Adrenal gland (tissue), 12 donors: ENCODE measurements around the gene NXPE3. TPM values are rescaled to one million over a fixed set of nuclear protein-coding genes. Genes with fewer than 3 reads are reported as not detected.

Source experiments
- DNase-seq, 7 donors: peaks; one replicate each; pipeline ENCODE4 v3.0.0-alpha.2; 2019 to 2020
- H3K27ac ChIP-seq, 5 donors: fragments of 200-600 bp; sonication (generic) in 4 of 5; 1 replicate in 3 of 5; 2 replicates in 2 of 5; pipeline versions ENCODE4 v1.5.1 to v1.8.0; 2016 to 2020; ENCODE audit warnings: mild to moderate bottlenecking in 1 of 5
- H3K27me3 ChIP-seq: fragments of 200-600 bp; 2 replicates; pipeline ENCODE4 v1.8.0; 2021
- H3K36me3 ChIP-seq, 2 donors: fragments of 200-600 bp; replicated peaks in 1 of 2; 1 replicate in 1 of 2; 2 replicates in 1 of 2; pipeline versions ENCODE4 v1.5.1 to v1.8.0; 2018 to 2022
- H3K4me1 ChIP-seq, 2 donors: fragments of 200-600 bp; replicated peaks in 1 of 2; 1 replicate in 1 of 2; 2 replicates in 1 of 2; pipeline versions ENCODE4 v1.5.1 to v1.8.0; 2018 to 2021
- H3K4me3 ChIP-seq, 4 donors: fragments of 200-600 bp; sonication (generic) in 3 of 4; one replicate each; pipeline ENCODE4 v1.5.1; 2016 to 2018
- H3K9me3 ChIP-seq, 3 donors: fragments of 200-600 bp; sonication (generic) in 1 of 3; replicated peaks in 1 of 3; 1 replicate in 2 of 3; 2 replicates in 1 of 3; pipeline versions ENCODE4 v1.5.1 to v1.8.0; 2016 to 2021
- POLR2A ChIP-seq, 2 donors: fragments of 450-650 bp; IDR thresholded peaks; one replicate each; pipeline ENCODE4 v1.6.1; 2017; ENCODE audit warnings: antibody characterized with exemption in 2 of 2, mild to moderate bottlenecking in 2 of 2, moderate library complexity in 1 of 2
- WGBS, 4 donors: extraction: QIAGEN DNeasy Blood & Tissue Kit in 2 of 4; methylation state at CpG; one replicate each; pipeline versions ENCODE4 v1.1.5 to v1.1.7; 2013 to 2017; 5-methylcytosine and 5-hydroxymethylcytosine counted together
- intact Hi-C, 2 donors: fragments of 100-400 bp; cut with DNase I; formaldehyde crosslinking; loops; one replicate each; pipeline versions ENCODE4 v1.14.1 to v1.15.0; 2022 to 2023
- polyA plus RNA-seq, 3 donors: library from polyadenylated mRNA; stranded (reverse); fragments of 200-250 nt in 2 of 3; fragments of 350-450 nt in 1 of 3; fragmentation: Illumina TruSeq in 1 of 3; extraction: RNeasy Lipid Tissue Mini Kit (QIAGEN cat#74804) in 1 of 3; gene quantifications; one replicate each; pipeline ENCODE4 v1.2.3, GENCODE V29; 2013 to 2014
- total RNA-seq, 9 donors: library from RNA; depleted of rRNA in 4 of 9; stranded (reverse); fragments of >200 nt in 4 of 9; fragments of 120-200 nt in 1 of 9; fragmentation: NEBNext Ultra II Directional in 1 of 9; extraction: Animal tissue kit (Norgen Biotek cat#: 25700) in 1 of 9; gene quantifications; one replicate each; pipeline versions ENCODE4 v1.1.0 to v1.2.4, GENCODE V29; 2013 to 2023
- TF ChIP-seq, protein P1 (sequence below), 6 experiments: fragments of 450-650 bp in 4 of 6; fragments of 200-600 bp in 2 of 6; sonication (generic) in 1 of 6; IDR thresholded peaks; 1 replicate in 5 of 6; 2 replicates in 1 of 6; pipeline versions ENCODE4 v1.5.1 to v1.8.0; 2016 to 2021; ENCODE audit warnings: antibody characterized with exemption in 6 of 6, mild to moderate bottlenecking in 2 of 6, moderate library complexity in 1 of 6
- donor health status: healthy with polysubstance abuse.
- donor health status: Bipolar disorder and iron deficiency.
- donor health status: DM: yes; HTN: yes; CAD: no.
- donor health status: DM: no; HTN: no; CAD: no.
- donor health status: DM: no; HTN: no; CAD: no.
- donor health status: DM: yes; HTN: yes; CAD: no.

The NXPE3 gene
- total and polyA plus RNA-seq, 12 donors, result 2.7 to 25.2 (median 7.8) TPM

DNA sequence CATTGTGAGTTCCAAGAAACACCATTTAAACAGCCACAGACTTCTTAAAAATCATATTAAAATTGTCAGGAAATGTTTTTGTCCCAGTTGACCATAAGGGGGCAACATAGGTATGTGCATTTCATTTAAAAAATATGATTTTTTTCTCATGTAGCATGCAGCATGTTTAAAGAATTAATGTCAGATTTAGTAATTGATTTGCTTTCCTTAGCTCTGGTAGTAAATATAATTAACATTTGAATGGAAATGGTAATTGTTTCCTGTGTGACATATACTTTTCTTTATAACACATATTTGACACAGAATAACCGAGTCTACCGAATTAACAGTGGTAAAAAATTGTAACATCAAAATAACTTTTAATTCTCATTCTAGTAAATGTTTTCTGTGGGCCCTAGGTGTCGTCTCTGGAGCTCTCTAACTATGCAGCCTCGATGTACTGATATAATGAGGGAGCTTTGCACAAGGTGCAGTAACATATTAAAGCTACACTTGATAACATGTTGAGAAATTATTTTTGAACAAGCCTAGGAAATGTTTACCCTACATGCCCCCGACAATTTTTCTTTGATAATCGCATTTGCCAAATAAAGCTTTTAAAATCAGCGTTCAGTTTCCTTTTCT is 34.9 kb downstream of the NXPE3 start:
- 57 to 69% (median 61%) methylated on average over 7 of the region's 7 CpGs for WGBS, 4 donors
- no peak for TF ChIP-seq POLR2A (IDR thresholded peaks at IDR 0.05)
- TF ChIP-seq, protein P1, sequence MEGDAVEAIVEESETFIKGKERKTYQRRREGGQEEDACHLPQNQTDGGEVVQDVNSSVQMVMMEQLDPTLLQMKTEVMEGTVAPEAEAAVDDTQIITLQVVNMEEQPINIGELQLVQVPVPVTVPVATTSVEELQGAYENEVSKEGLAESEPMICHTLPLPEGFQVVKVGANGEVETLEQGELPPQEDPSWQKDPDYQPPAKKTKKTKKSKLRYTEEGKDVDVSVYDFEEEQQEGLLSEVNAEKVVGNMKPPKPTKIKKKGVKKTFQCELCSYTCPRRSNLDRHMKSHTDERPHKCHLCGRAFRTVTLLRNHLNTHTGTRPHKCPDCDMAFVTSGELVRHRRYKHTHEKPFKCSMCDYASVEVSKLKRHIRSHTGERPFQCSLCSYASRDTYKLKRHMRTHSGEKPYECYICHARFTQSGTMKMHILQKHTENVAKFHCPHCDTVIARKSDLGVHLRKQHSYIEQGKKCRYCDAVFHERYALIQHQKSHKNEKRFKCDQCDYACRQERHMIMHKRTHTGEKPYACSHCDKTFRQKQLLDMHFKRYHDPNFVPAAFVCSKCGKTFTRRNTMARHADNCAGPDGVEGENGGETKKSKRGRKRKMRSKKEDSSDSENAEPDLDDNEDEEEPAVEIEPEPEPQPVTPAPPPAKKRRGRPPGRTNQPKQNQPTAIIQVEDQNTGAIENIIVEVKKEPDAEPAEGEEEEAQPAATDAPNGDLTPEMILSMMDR (IDR thresholded peaks at IDR 0.05), result peak; percentile 40 to 78 (median 62)
- H3K4me1 ChIP-seq, result peaks cover 0 to 14% of the 10 kb centered on the region in 2 donors

DNA sequence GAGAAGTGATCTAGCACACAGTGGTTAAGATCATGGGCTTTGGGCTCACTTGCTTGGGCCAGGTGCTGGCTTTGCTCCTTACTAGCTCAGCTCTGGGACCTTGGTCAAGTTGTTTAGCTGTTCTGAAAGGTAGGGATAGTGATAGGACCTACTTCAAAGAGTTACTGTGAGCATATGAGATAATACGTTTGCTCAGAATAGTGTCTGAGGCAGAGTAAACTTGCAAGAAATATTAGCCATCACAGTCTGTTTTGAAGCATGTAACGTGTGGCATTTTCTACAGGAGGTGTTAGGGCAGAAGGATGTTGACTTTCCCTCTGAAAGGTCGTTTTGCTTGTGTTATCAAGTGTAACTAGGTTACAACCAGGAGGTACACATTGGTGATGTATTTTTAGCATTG is 35.8 kb downstream of the NXPE3 start:
- Histone ChIP-seq H3K27ac (no peak overlapping the region), H3K9me3 (no peaks in the 10 kb centered on the region), H3K27me3 (no peaks in the 10 kb centered on the region), H3K4me1 (peaks cover 0 to 5% of the 10 kb centered on the region in 2 donors), H3K4me3 (no peak overlapping the region), H3K36me3 (no peaks in the 10 kb centered on the region)
- intact Hi-C loops, result loop anchor here (5.0 to 10.0 kb wide), 3 partner anchors 50 to 412 kb away; no protein-coding TSS in a partner anchor
- TF ChIP-seq, protein P1 (IDR thresholded peaks at IDR 0.05), result no peak
- no peak for TF ChIP-seq POLR2A (IDR thresholded peaks at IDR 0.05)
- 67 to 78% (median 75%) methylated on average over 3 of the region's 3 CpGs for WGBS, 4 donors
- DNase-seq, result no peak

More for the DNA sequence above, 34.9 kb downstream of the NXPE3 start:
- H3K4me3 ChIP-seq, result no peak overlapping the region
- no peaks in the 10 kb centered on the region for H3K27me3 ChIP-seq
- H3K36me3 ChIP-seq, result no peaks in the 10 kb centered on the region
- H3K9me3 ChIP-seq, result no peaks in the 10 kb centered on the region
- H3K27ac ChIP-seq, result no peak overlapping the region
- no peak for DNase-seq
- intact Hi-C loops, result loop anchor here (5.0 to 10.0 kb wide), 3 partner anchors 51 to 413 kb away; no protein-coding TSS in a partner anchor

GRCh38 chr3:101816215-101817149 is 37.5 kb downstream of the NXPE3 start:
- H3K9me3 ChIP-seq, result no peaks in the 10 kb centered on the region
- TF ChIP-seq, protein P1 (IDR thresholded peaks at IDR 0.05), result no peak
- TF ChIP-seq POLR2A (IDR thresholded peaks at IDR 0.05), result no peak
- peaks cover 0 to under 1% of the 10 kb centered on the region in 2 donors for H3K36me3 ChIP-seq
- intact Hi-C loops, result loop anchor here in 1 of 2 donors (10.0 kb wide), 1 partner anchor 48 kb away; no protein-coding TSS in a partner anchor
- no peak overlapping the region for H3K4me3 ChIP-seq
- no peaks in the 10 kb centered on the region for H3K27me3 ChIP-seq
- no peaks in the 10 kb centered on the region for H3K4me1 ChIP-seq
- WGBS, 4 donors, result 64 to 84% (median 71%) methylated on average over 4 of the region's 4 CpGs
- no peak overlapping the region for H3K27ac ChIP-seq
- DNase-seq, result no peak

DNA sequence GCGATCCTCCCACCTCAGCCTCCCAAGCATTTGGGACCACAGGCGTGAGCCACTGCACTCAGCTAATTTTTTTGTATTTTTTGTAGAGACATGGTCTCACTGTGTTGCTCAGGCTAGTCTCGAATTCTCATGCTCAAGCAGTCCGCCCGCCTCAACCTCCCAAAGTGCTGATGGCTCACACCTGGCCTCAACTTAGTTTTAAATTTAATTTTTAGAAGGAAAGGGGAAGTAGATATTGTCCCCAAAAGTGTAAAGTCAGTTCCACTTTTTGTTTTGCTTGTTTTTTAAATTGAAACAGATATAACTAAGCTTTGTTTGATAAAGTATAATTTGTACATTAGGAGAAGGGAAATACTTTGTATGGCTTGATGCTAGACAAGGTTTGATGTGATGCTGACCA is 39.0 kb downstream of the NXPE3 start:
- intact Hi-C loops, result loop anchor here in 1 of 2 donors (10.0 kb wide), 1 partner anchor 47 kb away; no protein-coding TSS in a partner anchor
- no peaks in the 10 kb centered on the region for H3K27me3 ChIP-seq
- H3K4me1 ChIP-seq, result no peaks in the 10 kb centered on the region
- no peak overlapping the region for H3K27ac ChIP-seq
- TF ChIP-seq, protein P1 (IDR thresholded peaks at IDR 0.05), result no peak
- TF ChIP-seq POLR2A (IDR thresholded peaks at IDR 0.05), result no peak
- WGBS, 4 donors, result 89 to 98% (median 90%) methylated on average over 5 of the region's 5 CpGs
- DNase-seq, result no peak
- no peak overlapping the region for H3K4me3 ChIP-seq
- peaks cover 0 to 6% of the 10 kb centered on the region in 2 donors for H3K36me3 ChIP-seq
- no peaks in the 10 kb centered on the region for H3K9me3 ChIP-seq
